GM12878 (cell line): Measurements from ENCODE around the gene DDX24. TPM values are rescaled to one million over a fixed set of nuclear protein-coding genes. Genes with fewer than 3 reads are reported as not detected.
"Not testable (repeated sequence)": the region's sequence is repeated elsewhere in the genome, so short reads cannot be mapped to it uniquely, and the experiment has no call there.

ENCODE experiments used
- ATAC-seq: fragments of 200-7000 bp; cut with Tn5 transposase; 3 replicates; pipeline ENCODE4 v1.9.1; 2020; ENCODE audit warnings: mild to moderate bottlenecking, moderate library complexity
- BruUV-seq: library from RNA; stranded (reverse); fragments of 400-500 nt; replicated peaks from 2 replicates; lab custom pipeline; 2021; lab: Mats Ljungman, UMichigan
- CTCF ChIA-PET: fragments of 300-600 bp; sonication (Branson Sonifier 250); formaldehyde crosslinking; extraction: SDS; loops from one replicate; lab custom pipeline; 2021; ENCODE audit warnings: inconsistent platforms; lab: Yijun Ruan, JAX
- POLR2A ChIA-PET: fragments of 350-600 bp; formaldehyde crosslinking; extraction: SDS; loops from one replicate; lab custom pipeline; 2021; ENCODE audit warnings: inconsistent platforms; lab: Charles Lee
- RAD21 ChIA-PET: fragments of 300-600 bp; sonication (Branson Sonifier 250); formaldehyde crosslinking; loops from one replicate; lab custom pipeline; 2023; ENCODE audit warnings: antibody characterized with exemption; ENCODE audit not compliant: unreplicated experiment; lab: Charles Lee
- SMC1A ChIA-PET: fragments of 300-600 bp; sonication (Branson Sonifier 250); formaldehyde crosslinking; loops from one replicate; lab custom pipeline; 2023; ENCODE audit not compliant: unreplicated experiment, uncharacterized antibody; lab: Charles Lee
- DNase-seq: peaks from one replicate; pipeline ENCODE4 v3.0.0-alpha.2; 2011; ENCODE audit warnings: low read depth, low spot score
- FAIRE-seq: peaks from 3 replicates; lab custom pipeline; 2011; peaks lifted over from hg19 to GRCh38; lab: Jason Lieb, UNC
- H2AFZ ChIP-seq: 2 replicates; pipeline ENCODE4 v1.6.0; 2011; ENCODE audit warnings: low read depth, low read length, control low read depth; ENCODE audit not compliant: control insufficient read depth
- H3K27ac ChIP-seq: 2 replicates; pipeline ENCODE4 v1.5.1; 2011; ENCODE audit warnings: control low read depth; ENCODE audit not compliant: control insufficient read depth, insufficient read depth
- H3K27me3 ChIP-seq, 2 experiments: replicated peaks in 1 of 2; 2 replicates each; pipeline versions ENCODE4 v1.6.0 to v1.6.1; 2011; ENCODE audit warnings: low read length in 1 of 2; ENCODE audit not compliant: control insufficient read depth in 2 of 2, insufficient read depth in 2 of 2
- H3K36me3 ChIP-seq, 2 experiments: 2 replicates each; pipeline ENCODE4 v1.5.1; 2011; ENCODE audit warnings: low read length in 1 of 2; ENCODE audit not compliant: control insufficient read depth in 2 of 2, insufficient read depth in 2 of 2
- H3K4me1 ChIP-seq: 2 replicates; pipeline ENCODE4 v1.6.1; 2011; ENCODE audit warnings: mild to moderate bottlenecking, low read length, moderate library complexity, mixed read lengths; ENCODE audit not compliant: control insufficient read depth, insufficient read depth
- H3K4me2 ChIP-seq: 2 replicates; pipeline ENCODE4 v1.6.0; 2011; ENCODE audit warnings: control low read depth; ENCODE audit not compliant: control insufficient read depth, insufficient read depth
- H3K4me3 ChIP-seq: fragments of 200-600 bp; sonication (generic); 2 replicates; pipeline ENCODE4 v1.5.1; 2016
- H3K79me2 ChIP-seq: 2 replicates; pipeline ENCODE4 v1.6.0; 2011; ENCODE audit warnings: low read length; ENCODE audit not compliant: control insufficient read depth, insufficient read depth
- H3K9ac ChIP-seq: 2 replicates; pipeline ENCODE4 v1.8.0; 2011; ENCODE audit warnings: low read length, control low read depth, mixed read lengths; ENCODE audit not compliant: control insufficient read depth, insufficient read depth
- H3K9me3 ChIP-seq: replicated peaks from 3 replicates; pipeline ENCODE4 v1.5.1; 2011; ENCODE audit warnings: mild to moderate bottlenecking, low read length; ENCODE audit not compliant: control insufficient read depth, insufficient read depth
- H4K20me1 ChIP-seq: 2 replicates; pipeline ENCODE4 v1.6.0; 2011; ENCODE audit not compliant: control insufficient read depth, insufficient read depth
- BACH1 ChIP-seq: fragments of 450-650 bp; IDR thresholded peaks from 2 replicates; pipeline ENCODE4 v1.6.1; 2017; ENCODE audit warnings: mild to moderate bottlenecking, borderline replicate concordance
- CEBPZ ChIP-seq: fragments of 150-350 bp; IDR thresholded peaks from 2 replicates; pipeline ENCODE4 v1.6.1; 2016; ENCODE audit warnings: low read depth, low read length
- ESRRA ChIP-seq: IDR thresholded peaks from 2 replicates; pipeline ENCODE4 v1.6.1; 2012; ENCODE audit warnings: mild to moderate bottlenecking, low read length, improper control_type of control experiment
- KDM1A ChIP-seq: fragments of 200-600 bp; sonication (generic); IDR thresholded peaks from 2 replicates; pipeline ENCODE4 v1.6.1; 2016; ENCODE audit warnings: borderline replicate concordance
- NFXL1 ChIP-seq: fragments of 450-650 bp; IDR thresholded peaks from 2 replicates; pipeline ENCODE4 v1.6.1; 2017; ENCODE audit warnings: antibody characterized with exemption, mild to moderate bottlenecking, borderline replicate concordance
- POLR2A ChIP-seq: IDR thresholded peaks from 2 replicates; pipeline ENCODE4 v1.6.1; 2011; ENCODE audit warnings: low read depth, mild to moderate bottlenecking, low read length
- WGBS: methylation state at CpG from one replicate; pipeline ENCODE4 v1.1.6; 2016; ENCODE audit warnings: low lambda C conversion rate; ENCODE audit not compliant: insufficient replicate concordance, insufficient coverage; ENCODE audit errors: missing lambda C conversion rate; 5-methylcytosine and 5-hydroxymethylcytosine counted together
- in situ Hi-C: fragments of 300-500 bp; cut with MboI; formaldehyde crosslinking; loops from 9 replicates; pipeline ENCODE4 v1.14.3; 2018; ENCODE audit warnings: mixed read lengths
- intact Hi-C: fragments of 100-400 bp; cut with micrococcal nuclease; formaldehyde crosslinking; loops from one replicate; pipeline ENCODE4 v1.14.2; 2022; ENCODE audit not compliant: unreplicated experiment
- polyA plus RNA-seq, 11 experiments: library from polyadenylated mRNA; depleted of rRNA in 4 of 11; unstranded in 6 of 11; stranded (reverse) in 5 of 11; fragments of >200 nt; fragmentation: Nextera tagmentation in 4 of 11; fragmentation: Illumina TruSeq in 1 of 11; extraction: Ambion mirVana in 4 of 11; extraction: Trizol in 1 of 11; gene quantifications; 1 replicate in 1 of 11; 2 replicates in 10 of 11; pipeline versions ENCODE4 v1.2.1 to v1.2.3, GENCODE V29; 2011 to 2016; ENCODE audit warnings: inconsistent platforms in 2 of 11, missing spikeins in 2 of 11, low read depth in 1 of 11
- total RNA-seq, 4 experiments: library from RNA; depleted of rRNA in 3 of 4; stranded (reverse); fragments of >200 nt in 3 of 4; fragmentation: Illumina TruSeq in 1 of 4; extraction: Trizol in 1 of 4; gene quantifications; 2 replicates each; pipeline versions ENCODE4 v1.2.1 to v1.2.3, GENCODE V29; 2013 to 2021

Gene DDX24
- total and polyA plus RNA-seq, 10 of the 15 experiments (the other 5 are each of a cell fraction or from before 2014, with no cell fraction given): 137 to 266 (median 184) TPM

GRCh38 chr14:94074534-94074933 lies 6.5 kb downstream of the DDX24 start:
- intact Hi-C loops: no loop called here
- H3K4me2 ChIP-seq: no peak overlapping the region
- H3K36me3 ChIP-seq: peaks cover 0 to 20% of the 10 kb centered on the region in 2 experiments; a peak in 3 of 4 replicates
- CTCF ChIA-PET: interaction anchor here (0.7 to 1.1 kb wide), 2 partner anchors 16 to 62 kb away, joined by 3 read pairs; no protein-coding TSS in a partner anchor
- H3K9me3 ChIP-seq: peaks cover 27% of the 10 kb centered on the region
- H2AFZ ChIP-seq: no peak overlapping the region
- RAD21 ChIA-PET: no interaction called here
- no peak overlapping the region for H3K9ac ChIP-seq
- no peaks in the 10 kb centered on the region for H3K27me3 ChIP-seq
- no peak for DNase-seq
- POLR2A ChIA-PET: interaction anchor here (0.7 kb wide), 2 partner anchors 17 to 21 kb away, joined by 3 to 5 read pairs; no protein-coding TSS in a partner anchor
- no TSS peak for BruUV-seq
- H3K4me3 ChIP-seq: no peak overlapping the region
- ATAC-seq: no peak
- TF ChIP-seq BACH1 (no peak), NFXL1 (no peak), KDM1A (no peak), ESRRA (no peak), POLR2A (no peak), CEBPZ (no peak)
- H3K4me1 ChIP-seq: peaks cover 3% of the 10 kb centered on the region
- H3K79me2 ChIP-seq: peaks cover 89% of the 10 kb centered on the region
- H4K20me1 ChIP-seq: peaks cover 3% of the 10 kb centered on the region; the same call in 1 of the 2 replicates
- SMC1A ChIA-PET: no interaction called here
- in situ Hi-C loops: no loop called here
- no peak for FAIRE-seq
- WGBS: 97% methylated on average over 3 of the region's 3 CpGs
- H3K27ac ChIP-seq: no peak overlapping the region

GRCh38 chr14:94072076-94072475 lies 8.9 kb downstream of the DDX24 start:
- intact Hi-C loops, DNase-seq, CTCF ChIA-PET, H3K9ac ChIP-seq, BruUV-seq, POLR2A ChIA-PET, FAIRE-seq, ATAC-seq, H3K27me3 ChIP-seq, H2AFZ ChIP-seq, H3K4me3 ChIP-seq, H3K27ac ChIP-seq, RAD21 ChIA-PET, H3K4me1 ChIP-seq, H3K36me3 ChIP-seq, SMC1A ChIA-PET, H4K20me1 ChIP-seq, H3K4me2 ChIP-seq, in situ Hi-C loops: not testable (repeated sequence)
- 99% methylated on average over 3 of the region's 3 CpGs for whole genome bisulfite sequencing
- H3K9me3 ChIP-seq: peaks cover 23% of the 10 kb centered on the region
- peaks cover 77% of the 10 kb centered on the region for H3K79me2 ChIP-seq
